ENCODE results near the gene ZNF804B.

ZNF804B gene

GRCh38 chr7:88922944-88923343 is 163.4 kb downstream of the ZNF804B start:
- TF ChIP-seq CTCF (IDR thresholded peaks at IDR 0.05; ENCODE audit: low read depth, low read length, missing control alignments): no peak
- no peak for DNase-seq (ENCODE audit: low read depth)
- no peak overlapping the region for H3K4me3 ChIP-seq (ENCODE audit: low read depth, low read length)
- in situ Hi-C loops (cut with HindIII; ENCODE audit: low sequenced_read_pairs): no loop called here

- no peak for DNase-seq (ENCODE audit: low read depth)
- no peak overlapping the region for H3K4me3 ChIP-seq (ENCODE audit: low read depth, low read length)
- no peak for TF ChIP-seq CTCF (IDR thresholded peaks at IDR 0.05; ENCODE audit: low read depth, low read length, missing control alignments)
- in situ Hi-C loops (cut with HindIII; ENCODE audit: low sequenced_read_pairs): no loop called here
Measured at GRCh38 chr7:88928276-88928675, 168.8 kb downstream of the ZNF804B start.

- in situ Hi-C loops (cut with HindIII; ENCODE audit: low sequenced_read_pairs): no loop called here
- no peak for TF ChIP-seq CTCF (IDR thresholded peaks at IDR 0.05; ENCODE audit: low read depth, low read length, missing control alignments)
- no peak overlapping the region for H3K4me3 ChIP-seq (ENCODE audit: low read depth, low read length)
- no peak for DNase-seq (ENCODE audit: low read depth)
Measured at GRCh38 chr7:88929719-88930118, 170.2 kb downstream of the ZNF804B start.

- in situ Hi-C loops (cut with HindIII; ENCODE audit: low sequenced_read_pairs): no loop called here
- DNase-seq (ENCODE audit: low read depth): no peak
- TF ChIP-seq CTCF (IDR thresholded peaks at IDR 0.05; ENCODE audit: low read depth, low read length, missing control alignments): no peak
- H3K4me3 ChIP-seq (ENCODE audit: low read depth, low read length): no peak overlapping the region
Measured at GRCh38 chr7:88933285-88933684, 173.8 kb downstream of the ZNF804B start.

GRCh38 chr7:88942815-88943501 is 183.5 kb downstream of the ZNF804B start:
- DNase-seq (ENCODE audit: low read depth): no peak
- in situ Hi-C loops (cut with HindIII; ENCODE audit: low sequenced_read_pairs): no loop called here
- H3K4me3 ChIP-seq (ENCODE audit: low read depth, low read length): no peak overlapping the region
- no peak for TF ChIP-seq CTCF (IDR thresholded peaks at IDR 0.05; ENCODE audit: low read depth, low read length, missing control alignments)

- in situ Hi-C loops (cut with HindIII; ENCODE audit: low sequenced_read_pairs): no loop called here
- no peak for TF ChIP-seq CTCF (IDR thresholded peaks at IDR 0.05; ENCODE audit: low read depth, low read length, missing control alignments)
Measured at GRCh38 chr7:88951826-88952225, 192.3 kb downstream of the ZNF804B start.

More at GRCh38 chr7:88951826-88952225, 192.3 kb downstream of the ZNF804B start:
- no peak overlapping the region for H3K4me3 ChIP-seq (ENCODE audit: low read depth, low read length)
- DNase-seq (ENCODE audit: low read depth): no peak

All from astrocyte of the cerebellum (primary cell).